HG02623 (cell line): ENCODE results near the gene MPHOSPH8.
"Not testable (repeated sequence)": the region's sequence is repeated elsewhere in the genome, so short reads cannot be mapped to it uniquely, and the experiment has no call there.

Experiments used
- ATAC-seq: cut with Tn5 transposase; IDR thresholded peaks from one replicate; pipeline ENCODE4 v1.9.1; 2021; ENCODE audit warnings: moderate library complexity; ENCODE audit not compliant: unreplicated experiment

Gene MPHOSPH8

DNA sequence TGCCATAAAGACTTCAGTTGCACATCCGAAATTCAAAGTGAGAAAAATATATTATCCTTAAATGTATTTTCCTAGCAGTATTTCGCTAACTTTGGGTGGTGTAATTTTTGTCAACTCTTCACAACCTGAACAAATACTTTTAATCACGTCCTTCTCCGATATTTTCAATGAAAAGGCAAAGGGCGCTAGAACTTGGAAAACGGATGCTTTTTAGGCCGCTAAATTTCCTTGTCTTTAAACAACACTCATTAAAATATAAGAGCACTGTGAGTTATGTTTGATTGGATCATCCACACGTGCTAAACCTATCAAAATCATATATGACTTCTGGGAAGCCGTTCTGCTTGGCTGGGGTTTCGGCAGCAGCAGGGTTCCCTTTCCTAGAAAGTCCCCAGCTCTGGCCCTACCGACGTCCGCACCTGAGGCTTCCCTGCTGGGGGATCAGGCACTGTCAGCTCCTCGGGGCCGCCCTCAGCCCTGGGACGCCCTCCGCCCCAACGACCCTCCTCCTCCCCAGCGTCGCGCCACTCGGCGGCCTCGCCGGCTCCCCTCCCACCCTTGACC lies 462 bp upstream of the MPHOSPH8 start:
- ATAC-seq = no peak

DNA sequence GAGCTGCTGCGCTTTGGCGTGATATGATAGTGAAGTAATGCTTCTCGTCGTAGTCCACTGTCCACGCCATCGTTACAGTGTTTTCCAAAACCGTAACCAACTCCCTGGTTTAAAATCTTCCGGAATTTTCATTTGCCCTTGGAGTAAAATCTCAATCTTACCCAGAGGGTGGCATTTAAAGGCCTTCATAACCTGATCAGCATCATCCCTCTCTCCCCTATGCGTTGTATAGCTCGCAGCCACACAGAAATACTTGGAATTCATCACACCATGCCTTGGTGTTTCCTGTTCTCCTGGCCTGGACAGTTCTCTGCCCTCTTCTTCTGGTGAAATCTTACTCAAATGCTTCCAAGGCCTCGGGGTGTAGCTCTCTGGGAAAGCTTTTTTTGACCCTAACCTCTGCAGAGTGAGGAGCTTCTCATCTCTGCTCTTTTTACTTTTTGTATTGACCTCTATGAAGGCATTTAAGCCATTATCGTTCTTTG lies 839 bp downstream of the MPHOSPH8 start:
- no peak for ATAC-seq

DNA sequence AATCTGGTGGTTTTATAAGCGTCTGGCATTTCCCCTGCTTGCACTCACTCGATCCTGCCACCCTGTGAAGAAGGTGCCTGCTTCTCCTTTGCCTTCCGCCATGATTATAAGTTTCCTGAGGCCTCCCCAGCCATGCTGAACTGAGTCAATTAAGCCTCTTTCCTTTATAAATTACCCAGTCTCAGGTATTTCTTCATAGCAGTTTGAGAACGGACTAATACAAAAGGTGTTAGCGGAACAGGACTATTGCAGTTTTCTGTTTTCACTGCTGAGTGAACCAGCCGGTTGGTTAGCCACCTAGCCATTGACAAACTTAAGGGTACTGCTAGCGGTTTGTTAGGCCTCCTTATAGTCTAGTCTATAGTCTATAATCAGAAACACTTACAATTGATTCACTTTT lies 2.5 kb downstream of the MPHOSPH8 start:
- not testable (repeated sequence) for ATAC-seq

- no peak for ATAC-seq
These were observed 10.2 kb downstream of the MPHOSPH8 start for GRCh38 chr13:19643652-19644051.

DNA sequence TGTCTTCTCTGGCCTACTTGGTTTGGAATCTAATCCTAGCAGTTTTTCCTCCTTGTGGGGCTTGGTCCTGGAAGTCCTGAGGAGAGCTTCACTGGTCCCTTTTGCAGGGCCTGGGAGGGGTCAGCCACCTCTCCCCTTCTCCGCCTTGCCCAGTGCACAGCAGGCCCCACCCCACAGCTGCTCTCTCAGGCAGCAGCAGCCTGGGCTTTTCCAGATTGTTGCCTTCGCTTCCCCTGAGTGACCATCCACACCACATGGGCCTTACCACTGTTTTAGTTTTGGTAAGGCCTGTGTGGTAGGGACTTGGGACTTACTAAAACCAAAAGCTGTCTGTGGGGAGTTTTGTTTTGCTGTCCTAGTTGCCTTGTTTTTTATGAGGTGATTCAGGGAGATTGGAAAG lies 11.5 kb downstream of the MPHOSPH8 start:
- ATAC-seq = no peak

- no peak for ATAC-seq
These were observed 12.6 kb downstream of the MPHOSPH8 start for GRCh38 chr13:19646063-19646462.

DNA sequence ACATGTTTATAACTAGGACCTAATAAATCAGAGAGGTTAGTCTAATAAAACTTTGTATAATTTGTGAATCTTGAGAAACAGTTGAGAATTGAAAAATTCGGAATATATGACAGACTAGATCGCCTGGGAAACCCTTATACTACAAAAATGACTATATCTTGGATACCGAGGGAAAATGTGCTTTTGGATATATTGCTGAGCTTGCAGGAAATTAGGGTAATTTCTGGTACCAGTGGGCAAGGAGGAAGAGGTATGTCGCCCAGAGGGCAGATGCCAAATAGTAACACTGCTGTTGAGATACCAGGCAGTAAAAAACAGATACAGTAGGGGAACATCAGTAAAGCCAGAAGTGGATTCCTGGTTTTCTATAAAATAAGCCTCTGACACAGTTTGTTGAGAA lies 17.3 kb downstream of the MPHOSPH8 start:
- ATAC-seq = no peak

GRCh38 chr13:19657872-19658591 lies 24.6 kb downstream of the MPHOSPH8 start:
- ATAC-seq = no peak

DNA sequence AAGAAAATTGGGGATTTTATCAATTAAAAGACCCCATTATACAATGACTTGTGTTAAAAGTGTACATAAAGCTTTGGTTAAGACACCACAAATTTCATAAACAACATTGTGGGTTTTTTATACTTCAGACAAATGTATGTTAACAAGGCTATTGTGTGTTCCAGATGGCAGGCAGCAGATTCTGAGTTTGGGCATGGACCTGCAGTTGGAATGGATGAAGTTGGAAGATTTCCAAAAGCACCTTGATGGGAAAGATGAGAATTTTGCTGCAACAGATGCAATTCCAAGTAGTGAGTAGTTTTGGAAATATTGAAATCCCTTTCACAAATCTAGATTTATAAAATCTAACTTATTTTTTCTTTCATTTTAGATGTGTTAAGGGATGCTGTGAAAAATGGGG lies 25.4 kb downstream of the MPHOSPH8 start:
- no peak for ATAC-seq

DNA sequence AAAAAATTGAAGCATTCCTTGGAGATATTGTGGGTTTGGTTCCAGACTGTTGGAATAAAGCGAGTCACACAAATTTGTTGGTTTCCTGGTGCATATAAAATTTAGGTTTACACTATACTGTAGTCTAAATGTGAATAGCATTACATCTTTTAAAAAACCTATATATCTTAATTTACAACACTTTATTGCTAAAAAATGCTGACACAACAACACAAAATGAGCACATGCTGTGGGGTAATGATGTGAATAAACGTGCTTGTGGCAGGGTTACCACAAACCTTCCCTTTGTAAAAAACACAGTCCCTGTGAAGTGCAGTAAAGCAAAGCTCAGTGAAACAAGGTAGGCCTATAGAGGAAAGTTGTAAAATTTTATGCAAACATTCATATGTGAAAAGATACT lies 27.7 kb downstream of the MPHOSPH8 start:
- no peak for ATAC-seq

- no peak for ATAC-seq
These were observed 28.1 kb downstream of the MPHOSPH8 start for GRCh38 chr13:19661561-19661960.

DNA sequence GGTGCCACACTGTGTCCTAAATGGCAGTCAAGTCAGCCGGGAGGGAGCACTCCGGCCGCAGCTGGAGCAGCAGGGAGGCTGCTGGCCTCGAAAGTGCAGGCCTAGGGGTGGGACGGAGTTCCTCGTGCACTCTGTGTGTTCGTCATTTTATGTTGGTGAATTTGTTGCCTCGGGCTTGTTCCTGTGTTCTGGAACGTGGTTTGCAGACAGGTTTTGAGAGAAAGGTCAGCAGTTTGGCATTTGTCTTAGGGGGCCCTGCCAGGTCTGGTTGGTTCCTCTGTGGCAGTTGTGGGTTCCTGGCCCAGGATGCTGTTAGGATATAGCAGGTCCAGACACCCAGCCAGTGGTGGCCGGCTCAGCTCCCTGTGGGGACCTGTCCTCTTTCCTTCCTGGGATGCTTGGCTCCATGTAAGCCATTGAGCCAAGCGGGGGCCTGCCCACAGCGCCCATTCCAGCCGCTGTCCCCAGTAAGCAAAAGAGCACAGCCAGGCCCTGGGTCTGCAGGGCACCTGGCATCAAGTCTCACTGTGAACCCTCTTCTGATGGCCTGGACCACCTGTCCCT lies 30.0 kb downstream of the MPHOSPH8 start:
- no peak for ATAC-seq

GRCh38 chr13:19664481-19665230 lies 31.2 kb downstream of the MPHOSPH8 start:
- no peak for ATAC-seq

DNA sequence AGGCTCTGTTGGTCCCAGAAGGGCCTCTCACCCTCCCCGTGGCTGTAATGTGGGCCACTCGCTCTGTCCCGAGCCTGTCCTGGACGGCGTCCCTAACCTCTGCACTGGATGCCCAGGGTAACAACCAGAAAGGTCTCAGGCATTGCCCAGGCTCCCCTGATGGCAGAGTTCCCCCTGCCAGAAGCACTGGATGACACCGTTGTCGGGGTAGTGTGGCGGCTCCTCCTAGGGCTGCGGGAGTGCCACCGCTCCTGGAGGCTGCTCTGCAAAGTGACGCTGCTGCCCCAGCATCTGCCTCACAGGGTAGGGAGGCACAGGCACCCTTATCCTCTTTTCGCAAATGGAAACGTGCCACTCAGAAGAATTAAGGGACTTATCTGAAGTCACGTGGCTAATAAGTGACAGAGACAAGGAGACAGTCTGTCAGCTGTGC lies 32.0 kb downstream of the MPHOSPH8 start:
- ATAC-seq = no peak

DNA sequence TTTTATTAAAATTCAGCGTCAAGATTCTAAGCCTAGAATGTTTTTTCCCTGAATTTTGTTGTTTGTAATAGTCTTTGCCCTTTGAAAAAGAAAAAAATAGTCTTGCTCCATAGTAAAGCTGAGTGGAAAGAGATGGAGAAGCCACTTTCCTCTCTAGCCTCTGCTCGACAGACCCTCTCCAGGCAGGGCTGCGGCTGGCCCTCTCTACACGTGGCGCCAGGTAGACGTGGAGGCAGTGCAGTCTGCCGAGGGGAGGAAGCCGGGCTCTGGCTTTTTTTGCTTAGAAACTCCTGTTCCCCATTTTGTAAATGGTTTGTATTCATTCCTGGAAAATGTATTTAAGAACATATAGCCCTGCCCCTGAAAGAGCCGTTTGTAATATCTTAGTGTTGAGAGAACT lies 35.3 kb downstream of the MPHOSPH8 start:
- ATAC-seq = no peak

- ATAC-seq = no peak
These were observed 36.7 kb downstream of the MPHOSPH8 start for GRCh38 chr13:19670147-19670546.

DNA sequence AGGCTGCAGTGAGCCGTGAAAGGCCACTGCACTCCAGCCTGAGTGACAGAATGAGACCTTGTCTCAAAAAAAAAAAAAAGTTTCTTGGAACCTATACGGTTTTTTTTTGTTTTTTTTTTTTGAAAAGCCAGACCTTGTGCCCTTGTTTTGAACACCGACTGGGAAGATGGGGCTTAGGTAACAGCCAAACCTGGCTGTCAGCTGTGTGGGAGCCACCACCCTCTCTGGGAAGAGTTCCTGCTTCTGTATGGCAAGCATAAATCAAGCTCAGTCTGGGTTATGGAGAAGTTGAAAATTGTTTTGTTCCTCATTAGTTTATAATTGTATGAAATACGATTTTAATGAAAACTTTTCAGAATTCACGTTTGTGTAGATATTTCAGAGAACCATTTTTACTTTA lies 39.5 kb downstream of the MPHOSPH8 start:
- ATAC-seq = no peak

DNA sequence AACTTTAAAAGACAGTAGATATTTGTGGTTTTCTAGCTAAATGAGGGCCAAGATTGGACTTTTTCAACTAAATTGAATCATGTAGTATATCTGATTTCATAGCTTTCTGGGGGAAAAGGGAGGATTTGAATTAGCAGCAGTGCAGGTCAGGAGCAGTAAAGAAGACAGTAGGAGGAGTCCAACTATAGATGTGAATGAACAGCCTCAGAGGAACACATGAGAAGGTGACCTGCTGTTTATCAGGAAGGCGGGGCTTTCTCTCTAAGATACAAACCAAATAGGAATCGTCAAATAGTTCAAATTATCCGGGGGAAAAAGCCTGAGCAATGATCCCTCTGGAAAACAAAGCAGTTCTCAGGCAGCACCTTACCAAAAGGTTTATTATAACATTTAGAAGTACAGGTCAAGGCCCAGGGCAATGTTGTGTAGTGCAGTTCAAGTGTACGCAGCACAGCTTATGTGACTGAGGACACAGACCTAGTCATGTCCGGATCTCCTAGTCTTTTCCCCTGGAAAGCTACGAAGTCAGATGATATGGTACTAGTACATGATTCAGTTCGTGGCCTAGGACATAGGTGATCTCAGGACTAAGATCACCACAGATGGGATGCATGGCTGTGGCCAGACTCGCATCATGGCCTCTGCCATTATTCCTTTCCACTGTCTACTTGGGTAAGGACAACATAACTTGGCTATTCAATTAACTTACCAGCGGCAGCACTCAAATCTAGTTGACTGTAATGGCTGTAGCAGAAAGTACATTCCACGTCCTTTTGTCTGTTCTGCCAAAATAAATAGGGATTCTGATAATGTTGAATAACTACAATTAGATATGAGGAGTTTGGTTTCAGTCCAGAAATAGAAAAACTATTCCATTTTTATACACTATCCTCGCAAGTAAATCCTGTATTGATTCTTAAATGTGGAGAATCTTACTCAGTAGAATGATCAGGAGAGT lies 40.3 kb downstream of the MPHOSPH8 start:
- ATAC-seq = no peak

GRCh38 chr13:19674898-19675297 lies 41.4 kb downstream of the MPHOSPH8 start:
- ATAC-seq = no peak

- ATAC-seq = no peak
These were observed 42.7 kb downstream of the MPHOSPH8 start for GRCh38 chr13:19676168-19676567.

GRCh38 chr13:19680751-19681150 lies 47.3 kb downstream of the MPHOSPH8 start:
- no peak for ATAC-seq
